ENCODE data around the gene CCNL1.

CCNL1 gene

DNA sequence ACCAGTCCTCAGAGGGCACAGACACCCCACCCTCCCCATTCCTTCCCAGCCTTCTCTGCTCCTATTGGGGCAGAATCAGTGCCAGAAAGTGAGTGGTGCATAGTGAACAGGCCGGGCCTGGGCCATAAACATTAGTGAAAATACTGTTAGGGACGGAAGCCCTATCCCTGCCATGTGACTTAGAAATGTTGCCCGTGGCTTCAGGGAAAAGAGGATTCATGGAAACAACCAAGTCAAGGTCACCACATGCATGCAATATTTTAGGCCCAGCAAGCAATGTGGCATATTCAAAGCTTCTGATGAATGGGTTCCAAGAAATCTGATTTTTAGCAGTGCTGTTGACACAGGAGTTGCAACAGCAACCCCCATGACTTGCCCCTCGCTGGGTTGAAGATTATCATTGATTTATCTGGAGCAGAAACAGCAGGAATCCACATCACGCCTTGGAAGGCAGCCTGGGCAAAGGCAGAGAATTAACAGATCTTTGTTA lies 52.3 kb downstream of the CCNL1 start:
- H3K9me3 ChIP-seq (ENCODE audit: insufficient read depth, low read depth, low read length), result no peaks in the 10 kb centered on the region
- no peak for TF ChIP-seq EZH2phosphoT487 (IDR thresholded peaks at IDR 0.05; ENCODE audit: borderline replicate concordance)
- TF ChIP-seq, protein P1, sequence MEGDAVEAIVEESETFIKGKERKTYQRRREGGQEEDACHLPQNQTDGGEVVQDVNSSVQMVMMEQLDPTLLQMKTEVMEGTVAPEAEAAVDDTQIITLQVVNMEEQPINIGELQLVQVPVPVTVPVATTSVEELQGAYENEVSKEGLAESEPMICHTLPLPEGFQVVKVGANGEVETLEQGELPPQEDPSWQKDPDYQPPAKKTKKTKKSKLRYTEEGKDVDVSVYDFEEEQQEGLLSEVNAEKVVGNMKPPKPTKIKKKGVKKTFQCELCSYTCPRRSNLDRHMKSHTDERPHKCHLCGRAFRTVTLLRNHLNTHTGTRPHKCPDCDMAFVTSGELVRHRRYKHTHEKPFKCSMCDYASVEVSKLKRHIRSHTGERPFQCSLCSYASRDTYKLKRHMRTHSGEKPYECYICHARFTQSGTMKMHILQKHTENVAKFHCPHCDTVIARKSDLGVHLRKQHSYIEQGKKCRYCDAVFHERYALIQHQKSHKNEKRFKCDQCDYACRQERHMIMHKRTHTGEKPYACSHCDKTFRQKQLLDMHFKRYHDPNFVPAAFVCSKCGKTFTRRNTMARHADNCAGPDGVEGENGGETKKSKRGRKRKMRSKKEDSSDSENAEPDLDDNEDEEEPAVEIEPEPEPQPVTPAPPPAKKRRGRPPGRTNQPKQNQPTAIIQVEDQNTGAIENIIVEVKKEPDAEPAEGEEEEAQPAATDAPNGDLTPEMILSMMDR (conservative IDR thresholded peaks at IDR 0.05; ENCODE audit: low read length), result no peak
- no peaks in the 10 kb centered on the region for H3F3A ChIP-seq (ENCODE audit: low read depth)
- no peaks in the 10 kb centered on the region for H4K20me1 ChIP-seq (ENCODE audit: insufficient read depth, low read length, poor library complexity, severe bottlenecking)
- H3K9ac ChIP-seq (ENCODE audit: low read depth, low read length, poor library complexity, severe bottlenecking), result no peak overlapping the region
- H3K36me3 ChIP-seq (ENCODE audit: insufficient read depth, low read length), result no peaks in the 10 kb centered on the region
- no peaks in the 10 kb centered on the region for H3K27me3 ChIP-seq (ENCODE audit: insufficient read depth, low read length, poor library complexity, severe bottlenecking)
- H3K4me1 ChIP-seq (ENCODE audit: insufficient read depth, low read length, poor library complexity, severe bottlenecking), result no peaks in the 10 kb centered on the region
- H3K9me2 ChIP-seq (replicated peaks; ENCODE audit: low read depth, low read length), result no peaks in the 10 kb centered on the region
- no peak overlapping the region for H2AFZ ChIP-seq (ENCODE audit: low read length)
- H3K4me3 ChIP-seq (ENCODE audit: low read length, poor library complexity, severe bottlenecking), result no peak overlapping the region
- no peak overlapping the region for H3K4me2 ChIP-seq (ENCODE audit: low read depth, low read length, poor library complexity, severe bottlenecking)
- H3K79me2 ChIP-seq (ENCODE audit: insufficient read depth, low read length), result no peaks in the 10 kb centered on the region

DNA sequence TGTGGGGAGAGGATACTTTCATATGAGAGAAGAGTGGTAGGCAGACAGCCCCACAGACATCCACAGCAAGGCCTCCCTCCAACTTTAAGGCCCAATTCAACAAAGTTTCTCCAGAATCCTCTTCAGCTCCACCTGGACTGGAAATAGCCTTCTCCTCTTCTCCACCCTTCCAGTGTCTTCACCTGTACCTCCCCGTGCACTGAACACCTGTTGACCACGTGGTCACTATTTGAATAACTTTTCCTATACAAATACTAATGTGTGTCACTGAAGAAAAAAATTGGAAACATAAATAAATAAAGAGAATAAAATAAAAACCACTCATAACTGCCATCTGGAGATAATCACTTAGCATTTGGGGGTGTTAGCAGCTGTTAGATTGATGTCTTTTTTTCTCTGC lies 52.9 kb downstream of the CCNL1 start:
- Histone ChIP-seq H3K4me3 (ENCODE audit: low read length, poor library complexity, severe bottlenecking) (no peak overlapping the region), H3K27me3 (ENCODE audit: insufficient read depth, low read length, poor library complexity, severe bottlenecking) (no peaks in the 10 kb centered on the region), H3F3A (ENCODE audit: low read depth) (no peaks in the 10 kb centered on the region), H4K20me1 (ENCODE audit: insufficient read depth, low read length, poor library complexity, severe bottlenecking) (no peaks in the 10 kb centered on the region), H3K79me2 (ENCODE audit: insufficient read depth, low read length) (no peaks in the 10 kb centered on the region), H2AFZ (ENCODE audit: low read length) (no peak overlapping the region), H3K36me3 (ENCODE audit: insufficient read depth, low read length) (no peaks in the 10 kb centered on the region), H3K9ac (ENCODE audit: low read depth, low read length, poor library complexity, severe bottlenecking) (no peak overlapping the region), H3K4me1 (ENCODE audit: insufficient read depth, low read length, poor library complexity, severe bottlenecking) (no peaks in the 10 kb centered on the region), H3K9me2 (replicated peaks; ENCODE audit: low read depth, low read length) (no peaks in the 10 kb centered on the region), H3K4me2 (ENCODE audit: low read depth, low read length, poor library complexity, severe bottlenecking) (no peak overlapping the region), H3K9me3 (ENCODE audit: insufficient read depth, low read depth, low read length) (no peaks in the 10 kb centered on the region)
- TF ChIP-seq EZH2phosphoT487 (IDR thresholded peaks at IDR 0.05; ENCODE audit: borderline replicate concordance), result no peak
- TF ChIP-seq, protein P1 (conservative IDR thresholded peaks at IDR 0.05; ENCODE audit: low read length), result no peak

GRCh38 chr3:157104928-157105652 lies 54.9 kb downstream of the CCNL1 start:
- Histone ChIP-seq H4K20me1 (ENCODE audit: insufficient read depth, low read length, poor library complexity, severe bottlenecking) (no peaks in the 10 kb centered on the region), H3K9me3 (ENCODE audit: insufficient read depth, low read depth, low read length) (no peaks in the 10 kb centered on the region), H3K79me2 (ENCODE audit: insufficient read depth, low read length) (no peaks in the 10 kb centered on the region), H3K36me3 (ENCODE audit: insufficient read depth, low read length) (no peaks in the 10 kb centered on the region), H3K4me2 (ENCODE audit: low read depth, low read length, poor library complexity, severe bottlenecking) (no peak overlapping the region), H3K9me2 (replicated peaks; ENCODE audit: low read depth, low read length) (no peaks in the 10 kb centered on the region), H3K4me3 (ENCODE audit: low read length, poor library complexity, severe bottlenecking) (no peak overlapping the region), H3F3A (ENCODE audit: low read depth) (no peaks in the 10 kb centered on the region), H3K9ac (ENCODE audit: low read depth, low read length, poor library complexity, severe bottlenecking) (no peak overlapping the region), H3K27me3 (ENCODE audit: insufficient read depth, low read length, poor library complexity, severe bottlenecking) (no peaks in the 10 kb centered on the region), H2AFZ (ENCODE audit: low read length) (peak overlapping the region; percentile 62), H3K4me1 (ENCODE audit: insufficient read depth, low read length, poor library complexity, severe bottlenecking) (no peaks in the 10 kb centered on the region)
- TF ChIP-seq, protein P1 (conservative IDR thresholded peaks at IDR 0.05; ENCODE audit: low read length), result no peak
- no peak for TF ChIP-seq EZH2phosphoT487 (IDR thresholded peaks at IDR 0.05; ENCODE audit: borderline replicate concordance)

Data from Loucy (cell line).